ENCODE measurements around the gene NEURL2.
"Not testable (repeated sequence)": the region's sequence is repeated elsewhere in the genome, so short reads cannot be mapped to it uniquely, and the experiment has no call there.

The NEURL2 gene

GRCh38 chr20:45919542-45920399, 28.8 kb upstream of the NEURL2 start:
- no peak for FAIRE-seq

- no peak for FAIRE-seq
These were observed 27.9 kb upstream of the NEURL2 start for GRCh38 chr20:45918779-45919537.

DNA sequence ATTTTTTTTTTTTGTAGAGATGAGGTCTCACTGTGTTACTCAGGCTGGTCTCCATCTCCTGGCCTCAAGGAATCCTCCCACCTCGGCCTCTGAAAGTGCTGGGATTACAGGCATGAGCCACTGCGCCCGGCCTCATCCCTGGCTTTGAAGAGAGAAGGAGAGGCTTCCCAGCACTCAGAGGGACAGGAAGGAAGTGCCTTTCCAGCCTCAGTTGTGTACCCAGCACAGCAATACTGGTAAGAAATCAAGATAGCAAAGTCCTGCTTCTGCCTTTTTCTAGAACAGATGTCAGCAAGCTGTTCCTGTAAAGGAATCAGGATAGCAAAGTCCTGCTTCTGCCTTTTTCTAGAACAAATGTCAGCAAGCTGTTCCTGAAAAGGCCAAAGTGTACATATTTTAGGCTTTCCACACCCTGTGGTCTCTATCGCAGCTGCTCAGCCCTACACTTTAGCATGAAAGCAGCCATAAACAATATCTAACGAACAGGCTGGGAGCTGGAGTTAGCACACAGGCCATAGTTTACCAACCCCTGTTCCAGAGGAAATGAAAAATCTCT, 27.3 kb upstream of the NEURL2 start:
- no peak for FAIRE-seq

DNA sequence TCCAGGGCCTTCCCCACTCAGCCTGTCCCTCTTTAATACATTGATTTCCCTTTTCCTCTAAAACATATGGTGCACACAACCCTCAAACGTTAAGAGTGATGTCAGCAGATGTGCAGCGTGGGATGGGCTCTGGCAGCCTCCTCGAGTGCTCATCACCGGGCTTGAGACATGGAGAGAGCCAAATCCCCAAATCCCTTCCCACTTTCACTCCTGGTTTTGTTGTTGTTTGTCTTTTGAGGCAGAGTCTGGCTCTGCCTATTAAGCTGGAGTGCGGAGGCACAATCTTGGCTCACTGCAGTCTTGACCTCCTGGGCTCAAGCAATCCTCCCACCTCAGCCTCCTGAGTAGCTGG, 26.8 kb upstream of the NEURL2 start:
- FAIRE-seq: no peak

DNA sequence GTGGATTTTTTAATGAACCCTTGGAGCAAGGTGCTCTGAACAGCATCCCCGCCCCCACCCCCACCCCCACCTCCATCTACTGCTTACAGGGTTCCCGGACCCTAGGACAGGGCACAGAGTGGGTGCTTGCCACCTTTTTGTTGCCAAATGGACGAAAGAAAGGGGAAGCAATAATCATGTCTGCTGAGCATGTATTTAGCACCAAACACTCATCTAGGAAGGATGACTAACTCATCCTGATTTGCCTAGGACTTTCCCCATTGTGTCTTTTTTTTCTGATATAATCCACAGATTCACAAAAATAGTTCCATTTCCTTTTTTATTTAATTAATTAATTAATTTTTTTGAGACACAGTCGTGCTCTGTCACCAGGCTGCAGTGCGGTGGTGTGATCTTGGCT, 22.1 kb upstream of the NEURL2 start:
- FAIRE-seq: no peak

GRCh38 chr20:45912344-45912682, 21.3 kb upstream of the NEURL2 start:
- no peak for FAIRE-seq

GRCh38 chr20:45911486-45912343, 20.7 kb upstream of the NEURL2 start, which contains the start of gene PLTP:
Gene PLTP, minus strand, starts transcription at chr20:45912155. Its CDS starts 703 bp downstream, at chr20:45911452.
- FAIRE-seq: no peak

DNA sequence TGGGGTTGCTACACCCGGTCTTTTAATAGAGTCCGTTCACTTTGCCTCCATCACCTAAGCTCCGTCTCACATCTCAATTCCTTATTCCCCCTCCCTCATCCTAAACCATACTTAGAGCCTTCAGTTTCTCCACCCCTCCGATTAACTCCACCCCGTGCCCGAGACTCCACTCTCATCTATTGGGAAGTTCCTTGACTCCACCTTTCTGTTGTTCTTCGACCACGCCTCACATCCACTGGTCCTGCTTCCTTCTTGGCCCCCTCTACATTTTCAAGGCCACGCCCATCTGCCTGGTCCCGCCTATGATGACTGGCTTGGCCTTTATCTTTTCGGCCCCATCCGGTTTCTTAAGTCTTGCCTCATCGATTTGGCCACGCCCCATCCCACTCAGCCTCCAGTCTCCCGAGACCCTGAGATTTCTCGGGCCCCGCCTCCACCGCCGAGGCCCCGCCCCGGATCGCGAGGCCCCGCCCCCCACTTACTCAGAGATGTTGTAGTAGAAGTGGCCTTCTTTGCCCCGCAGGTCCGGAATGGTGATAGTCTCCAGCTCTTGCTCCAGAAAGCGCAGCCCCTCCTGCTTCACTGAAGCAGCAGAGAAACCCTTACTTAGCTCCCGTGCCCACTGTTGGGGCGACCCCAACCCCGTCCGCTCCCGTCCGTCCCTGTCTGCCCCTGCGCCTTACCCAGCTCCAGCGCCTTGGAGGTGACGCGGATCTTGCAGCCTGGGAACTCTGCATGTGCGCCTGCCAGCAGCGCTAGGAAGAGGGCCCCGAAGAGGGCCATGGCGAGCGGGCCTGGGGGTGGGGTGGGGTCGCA, 19.9 kb upstream of the NEURL2 start:
- peak; percentile 99 for FAIRE-seq

DNA sequence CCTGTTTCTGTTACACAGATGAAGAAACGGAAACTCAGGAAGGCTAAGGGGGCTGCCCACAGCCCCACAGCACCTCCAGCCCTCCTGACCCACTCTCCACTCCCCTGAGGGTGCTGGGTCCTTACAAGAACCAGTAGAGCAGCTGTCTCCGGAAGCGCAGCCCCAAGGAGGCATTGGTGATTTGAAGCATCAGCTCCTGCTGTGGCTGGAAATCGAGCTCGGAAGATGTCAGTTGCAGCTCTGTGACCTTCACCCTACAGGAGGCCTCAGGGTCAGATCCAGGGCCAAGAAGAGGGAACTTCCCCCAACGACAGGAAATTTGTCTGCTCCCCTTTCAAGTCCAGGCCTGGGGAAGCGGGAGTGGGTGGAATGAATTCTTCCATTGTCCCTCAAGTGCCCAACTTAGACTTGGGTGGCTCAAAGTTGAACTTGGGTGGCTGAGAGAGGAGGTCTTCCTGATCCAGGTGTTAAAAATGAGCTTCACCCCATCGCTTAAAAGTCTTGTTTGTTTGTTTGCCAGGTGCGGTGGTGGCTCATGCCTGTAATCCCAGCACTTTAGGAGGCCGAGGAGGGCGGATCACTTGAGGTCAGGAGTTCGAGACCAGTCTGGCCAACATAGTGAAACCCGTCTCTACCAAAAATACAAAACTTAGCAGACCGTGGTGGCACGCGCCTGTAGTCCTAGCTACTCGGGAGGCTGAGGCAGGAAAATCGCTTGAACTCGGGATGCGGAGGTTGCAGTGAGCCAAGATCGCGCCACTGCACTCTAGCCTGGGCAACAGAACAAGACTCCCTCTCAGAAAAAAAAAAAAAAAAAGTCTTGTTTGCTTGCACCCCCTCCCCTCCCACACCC, 19.0 kb upstream of the NEURL2 start:
- no peak for FAIRE-seq

- FAIRE-seq: no peak
These were observed 18.4 kb upstream of the NEURL2 start for GRCh38 chr20:45909336-45909808.

GRCh38 chr20:45908084-45908483, 17.1 kb upstream of the NEURL2 start:
- FAIRE-seq: no peak

- FAIRE-seq: no peak
These were observed 16.4 kb upstream of the NEURL2 start for GRCh38 chr20:45907219-45907948.

GRCh38 chr20:45905505-45906079, 14.6 kb upstream of the NEURL2 start:
- FAIRE-seq: no peak

GRCh38 chr20:45904583-45905504, 13.8 kb upstream of the NEURL2 start:
- FAIRE-seq: no peak

- no peak for FAIRE-seq
These were observed 11.2 kb upstream of the NEURL2 start for GRCh38 chr20:45902199-45902701.

- FAIRE-seq: not testable (repeated sequence)
These were observed 10.3 kb upstream of the NEURL2 start for GRCh38 chr20:45901332-45901731.

GRCh38 chr20:45899046-45899835, 8.2 kb upstream of the NEURL2 start:
- FAIRE-seq: no peak

GRCh38 chr20:45898285-45898684, 7.3 kb upstream of the NEURL2 start:
- no peak for FAIRE-seq

Data from G401.6 (cell line).